ENCODE data around the gene RSPO4.

Gene RSPO4

DNA sequence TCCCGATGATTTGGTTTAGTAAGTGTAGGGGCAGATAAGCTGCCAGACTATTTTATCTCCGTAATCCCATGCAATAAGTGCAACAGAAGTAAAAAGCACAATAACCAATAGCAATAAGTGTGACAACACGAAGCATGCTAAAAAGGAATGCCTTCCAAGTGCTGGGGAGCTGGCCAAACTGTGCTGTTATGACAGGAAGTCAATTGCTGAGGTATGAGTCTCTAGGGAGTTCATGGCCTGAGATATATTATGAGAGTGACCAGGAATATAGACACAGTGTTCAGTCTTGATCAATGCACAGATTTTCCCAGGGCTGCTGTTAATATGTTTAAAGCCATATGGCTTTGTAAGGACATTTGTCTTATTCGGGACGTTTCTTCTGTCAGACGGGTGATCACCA is 75.4 kb downstream of the RSPO4 start:
- DNase-seq (ENCODE audit: low spot score) = no peak
- TF ChIP-seq, protein P1, sequence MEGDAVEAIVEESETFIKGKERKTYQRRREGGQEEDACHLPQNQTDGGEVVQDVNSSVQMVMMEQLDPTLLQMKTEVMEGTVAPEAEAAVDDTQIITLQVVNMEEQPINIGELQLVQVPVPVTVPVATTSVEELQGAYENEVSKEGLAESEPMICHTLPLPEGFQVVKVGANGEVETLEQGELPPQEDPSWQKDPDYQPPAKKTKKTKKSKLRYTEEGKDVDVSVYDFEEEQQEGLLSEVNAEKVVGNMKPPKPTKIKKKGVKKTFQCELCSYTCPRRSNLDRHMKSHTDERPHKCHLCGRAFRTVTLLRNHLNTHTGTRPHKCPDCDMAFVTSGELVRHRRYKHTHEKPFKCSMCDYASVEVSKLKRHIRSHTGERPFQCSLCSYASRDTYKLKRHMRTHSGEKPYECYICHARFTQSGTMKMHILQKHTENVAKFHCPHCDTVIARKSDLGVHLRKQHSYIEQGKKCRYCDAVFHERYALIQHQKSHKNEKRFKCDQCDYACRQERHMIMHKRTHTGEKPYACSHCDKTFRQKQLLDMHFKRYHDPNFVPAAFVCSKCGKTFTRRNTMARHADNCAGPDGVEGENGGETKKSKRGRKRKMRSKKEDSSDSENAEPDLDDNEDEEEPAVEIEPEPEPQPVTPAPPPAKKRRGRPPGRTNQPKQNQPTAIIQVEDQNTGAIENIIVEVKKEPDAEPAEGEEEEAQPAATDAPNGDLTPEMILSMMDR (IDR thresholded peaks at IDR 0.05; ENCODE audit: extremely low read depth, insufficient read depth, missing control alignments) = no peak
- in situ Hi-C loops (cut with MboI; ENCODE audit: low pct_unique_long_range_greater_than_20kb, low sequenced_read_pairs, unreplicated experiment) = no loop called here

DNA sequence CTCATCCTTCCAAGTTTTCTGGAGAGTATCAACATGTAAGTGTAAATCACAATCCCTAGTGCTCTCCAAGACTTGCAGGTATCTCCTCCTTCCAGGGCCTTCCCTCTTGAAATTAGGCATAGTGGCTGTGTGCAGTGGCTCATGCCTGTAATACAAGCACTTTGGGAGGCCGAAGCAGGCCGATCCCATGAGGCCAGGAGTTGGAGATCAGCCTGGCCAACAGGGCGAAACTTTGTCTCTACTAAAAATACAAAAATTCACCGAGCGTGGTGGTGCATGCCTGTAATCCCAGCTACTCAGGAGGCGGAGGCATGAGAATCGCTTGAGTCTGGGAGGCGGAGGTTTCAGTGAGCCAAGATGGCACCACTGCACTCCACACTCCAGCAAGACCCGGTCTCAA is 76.6 kb downstream of the RSPO4 start:
- no peak for DNase-seq (ENCODE audit: low spot score)
- TF ChIP-seq, protein P1 (IDR thresholded peaks at IDR 0.05; ENCODE audit: extremely low read depth, insufficient read depth, missing control alignments) = no peak
- in situ Hi-C loops (cut with MboI; ENCODE audit: low pct_unique_long_range_greater_than_20kb, low sequenced_read_pairs, unreplicated experiment) = no loop called here

DNA sequence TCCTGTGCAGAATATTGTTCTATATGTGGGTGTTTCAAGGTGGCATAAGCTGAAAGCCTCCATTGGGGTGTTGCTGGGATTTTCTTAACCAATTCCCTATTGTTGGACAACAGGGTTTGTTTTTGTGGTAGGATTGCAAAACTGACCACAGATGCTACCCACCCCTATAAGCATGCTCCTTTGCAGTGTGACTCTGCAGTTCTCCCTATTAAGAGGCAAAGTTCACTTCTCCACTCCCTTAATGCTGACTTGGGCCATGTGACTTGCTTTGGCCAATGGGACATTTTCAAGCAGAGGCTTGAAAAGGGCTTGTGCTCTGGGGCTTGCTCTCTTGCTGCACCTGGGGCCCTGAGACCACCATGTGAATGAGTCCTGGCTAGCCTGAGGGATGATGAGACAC is 77.5 kb downstream of the RSPO4 start:
- in situ Hi-C loops (cut with MboI; ENCODE audit: low pct_unique_long_range_greater_than_20kb, low sequenced_read_pairs, unreplicated experiment) = no loop called here
- TF ChIP-seq, protein P1 (IDR thresholded peaks at IDR 0.05; ENCODE audit: extremely low read depth, insufficient read depth, missing control alignments) = no peak
- DNase-seq (ENCODE audit: low spot score) = no peak

DNA sequence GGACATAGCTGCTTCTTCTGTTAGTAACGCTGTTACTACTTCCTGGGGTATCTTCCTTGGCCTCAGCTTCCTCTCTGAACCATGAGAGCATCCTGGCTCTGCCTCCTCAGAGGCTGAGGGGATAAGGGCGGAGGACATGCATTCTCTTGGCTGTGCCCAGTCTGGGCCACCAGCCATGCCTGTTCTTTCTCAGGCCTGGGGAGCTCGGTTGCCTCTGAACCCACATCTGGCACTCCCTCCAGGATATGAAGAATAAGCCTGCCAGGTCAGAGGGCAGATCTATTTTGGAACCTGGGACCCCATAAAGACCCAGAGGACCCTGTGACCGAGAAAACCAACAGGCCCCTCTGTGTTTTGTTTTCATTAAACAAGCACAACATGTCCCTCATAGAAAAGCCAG is 79.3 kb downstream of the RSPO4 start:
- in situ Hi-C loops (cut with MboI; ENCODE audit: low pct_unique_long_range_greater_than_20kb, low sequenced_read_pairs, unreplicated experiment) = no loop called here
- TF ChIP-seq, protein P1 (IDR thresholded peaks at IDR 0.05; ENCODE audit: extremely low read depth, insufficient read depth, missing control alignments) = no peak
- DNase-seq (ENCODE audit: low spot score) = no peak

DNA sequence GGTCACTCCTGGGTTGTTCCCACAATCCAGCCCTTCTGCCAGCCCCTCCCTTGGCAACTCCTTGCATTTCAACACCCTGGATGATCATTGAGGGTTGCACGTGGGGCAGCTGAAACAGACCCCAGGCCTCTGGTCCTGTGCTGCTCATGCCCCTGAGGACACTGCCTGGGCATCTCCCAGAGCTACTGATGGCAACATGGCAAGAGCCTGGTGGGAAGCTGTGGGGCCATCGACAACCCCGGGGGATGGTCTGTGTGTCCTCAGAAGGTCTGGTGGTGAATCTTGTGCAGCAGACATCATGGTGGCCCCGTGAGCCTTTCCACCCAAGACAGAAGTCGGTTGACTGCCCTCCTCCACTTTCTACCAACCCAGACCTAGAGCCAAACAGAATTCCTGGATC is 81.0 kb downstream of the RSPO4 start:
- in situ Hi-C loops (cut with MboI; ENCODE audit: low pct_unique_long_range_greater_than_20kb, low sequenced_read_pairs, unreplicated experiment) = no loop called here
- no peak for DNase-seq (ENCODE audit: low spot score)
- TF ChIP-seq, protein P1 (IDR thresholded peaks at IDR 0.05; ENCODE audit: extremely low read depth, insufficient read depth, missing control alignments) = no peak

DNA sequence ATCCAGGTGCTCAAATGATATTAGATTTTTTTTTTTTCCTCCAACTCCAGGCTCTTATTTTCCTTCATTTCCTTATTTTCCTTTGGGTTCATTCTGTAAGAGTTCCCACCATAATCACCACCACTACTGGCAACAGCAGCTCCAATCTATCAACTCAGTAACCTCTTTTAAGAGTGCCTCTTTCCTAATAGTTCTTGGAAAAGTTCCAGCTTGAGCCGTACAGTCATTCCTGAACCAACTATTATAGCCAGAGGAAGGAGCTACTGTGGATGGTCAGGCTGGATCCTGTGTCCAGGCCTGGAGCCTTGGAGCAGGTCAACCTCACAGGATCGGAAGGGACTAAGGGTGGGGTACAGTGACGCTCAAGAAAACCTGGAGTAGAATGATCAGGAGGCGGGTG is 81.8 kb downstream of the RSPO4 start:
- TF ChIP-seq, protein P1 (IDR thresholded peaks at IDR 0.05; ENCODE audit: extremely low read depth, insufficient read depth, missing control alignments) = no peak
- no peak for DNase-seq (ENCODE audit: low spot score)
- in situ Hi-C loops (cut with MboI; ENCODE audit: low pct_unique_long_range_greater_than_20kb, low sequenced_read_pairs, unreplicated experiment) = no loop called here

DNA sequence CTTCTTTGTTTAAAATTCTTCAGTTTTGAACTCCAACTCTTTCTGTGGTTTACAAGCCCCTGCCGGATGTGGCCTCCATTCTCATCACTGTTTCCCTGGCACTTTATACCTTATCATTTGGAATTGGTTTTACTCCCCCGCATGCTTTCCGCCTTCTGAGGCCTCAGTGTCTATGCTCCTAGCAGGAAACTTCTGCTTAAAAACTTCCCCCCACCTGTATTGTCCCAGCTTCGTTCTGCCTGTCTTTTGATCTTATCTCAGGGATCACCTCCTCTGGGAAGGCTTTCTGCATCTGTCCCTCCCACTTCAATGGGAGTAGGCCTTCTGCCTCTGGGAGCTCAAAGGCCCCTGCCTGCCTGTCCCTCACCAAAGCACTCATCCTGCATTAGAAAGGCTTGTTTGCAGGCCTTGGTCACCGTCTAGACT is 82.6 kb downstream of the RSPO4 start:
- no peak for DNase-seq (ENCODE audit: low spot score)
- TF ChIP-seq, protein P1 (IDR thresholded peaks at IDR 0.05; ENCODE audit: extremely low read depth, insufficient read depth, missing control alignments) = no peak
- in situ Hi-C loops (cut with MboI; ENCODE audit: low pct_unique_long_range_greater_than_20kb, low sequenced_read_pairs, unreplicated experiment) = no loop called here
